ENCODE data around the gene SLAMF8. TPM values are rescaled to one million over a fixed set of nuclear protein-coding genes. Genes with fewer than 3 reads are reported as not detected.

SLAMF8 gene
- polyA plus RNA-seq, 1 experiment: not detected

DNA sequence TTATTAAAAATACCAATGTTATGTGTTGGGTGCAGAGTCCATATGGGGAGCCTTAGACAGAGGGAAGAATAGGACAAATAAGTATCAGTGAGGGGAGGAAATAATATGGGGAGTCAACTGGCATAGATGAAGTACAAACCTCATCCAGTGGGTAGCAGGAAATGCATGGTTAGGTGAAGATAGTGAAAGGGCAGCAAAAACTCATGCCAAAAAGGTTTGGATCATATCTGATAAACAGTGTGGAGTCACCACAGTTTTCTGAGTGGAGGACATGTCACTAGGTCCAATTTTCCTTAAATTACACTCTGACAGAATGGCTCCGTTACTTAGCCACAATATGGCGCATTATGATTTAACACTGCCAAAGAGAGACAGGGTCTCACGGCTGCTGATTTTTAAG lies 35.6 kb upstream of the SLAMF8 start:
- CTCF ChIA-PET: no interaction called here
- TF ChIP-seq CTCF (IDR thresholded peaks at IDR 0.05; ENCODE audit: low read depth, low read length): no peak
- POLR2A ChIA-PET: no interaction called here

GRCh38 chr1:159791461-159791860 lies 35.2 kb upstream of the SLAMF8 start:
- POLR2A ChIA-PET: no interaction called here
- no peak overlapping the region for H3K27ac ChIP-seq (ENCODE audit: low read depth, low read length)
- no peak for TF ChIP-seq CTCF (IDR thresholded peaks at IDR 0.05; ENCODE audit: low read depth, low read length)
- peaks cover 29% of the 10 kb centered on the region for H3K27me3 ChIP-seq (ENCODE audit: control insufficient read depth, insufficient read depth, low read length)
- no peaks in the 10 kb centered on the region for H3K9me3 ChIP-seq (ENCODE audit: control insufficient read depth, insufficient read depth, low read length)
- CTCF ChIA-PET: no interaction called here
- no peak overlapping the region for H3K4me3 ChIP-seq (ENCODE audit: low read depth, low read length)
- DNase-seq (ENCODE audit: low read depth, low spot score): no peak

More for the DNA sequence above, 35.6 kb upstream of the SLAMF8 start:
- Histone ChIP-seq H3K4me3 (ENCODE audit: low read depth, low read length) (no peak overlapping the region), H3K27ac (ENCODE audit: low read depth, low read length) (no peak overlapping the region), H3K9me3 (ENCODE audit: control insufficient read depth, insufficient read depth, low read length) (no peaks in the 10 kb centered on the region), H3K27me3 (ENCODE audit: control insufficient read depth, insufficient read depth, low read length) (peaks cover 27% of the 10 kb centered on the region)
- no peak for DNase-seq (ENCODE audit: low read depth, low spot score)

GRCh38 chr1:159795534-159795933 lies 31.1 kb upstream of the SLAMF8 start:
- Histone ChIP-seq H3K27ac (ENCODE audit: low read depth, low read length) (no peak overlapping the region), H3K9me3 (ENCODE audit: control insufficient read depth, insufficient read depth, low read length) (no peaks in the 10 kb centered on the region), H3K4me3 (ENCODE audit: low read depth, low read length) (no peak overlapping the region), H3K27me3 (ENCODE audit: control insufficient read depth, insufficient read depth, low read length) (peaks cover 42% of the 10 kb centered on the region)
- POLR2A ChIA-PET: no interaction called here
- no peak for DNase-seq (ENCODE audit: low read depth, low spot score)
- CTCF ChIA-PET: interaction anchor here (1.6 to 13.0 kb wide), 2 partner anchors 15 to 95 kb away, joined by 5 to 556 read pairs; partner anchors contain the start of gene DUSP23
- no peak for TF ChIP-seq CTCF (IDR thresholded peaks at IDR 0.05; ENCODE audit: low read depth, low read length)

DNA sequence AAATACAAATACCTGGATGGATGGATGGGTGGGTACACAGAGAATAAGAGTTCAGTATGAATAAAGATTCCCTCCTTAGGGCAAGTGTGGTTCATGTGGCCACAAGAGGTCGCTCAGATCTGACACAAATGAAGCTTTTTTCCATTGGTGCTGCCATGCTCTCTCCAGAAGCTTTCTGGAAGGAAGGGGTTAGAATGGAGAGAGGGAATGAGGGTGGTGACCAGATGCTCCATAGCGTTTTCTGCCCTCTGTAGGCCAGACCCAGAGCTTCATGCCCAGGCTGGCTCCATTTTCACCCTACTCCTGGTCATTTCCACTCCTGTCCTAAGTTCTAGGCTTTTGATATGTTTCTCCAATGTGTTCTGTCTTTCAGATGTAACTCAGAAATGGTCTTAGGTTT lies 27.8 kb upstream of the SLAMF8 start:
- ChIA-PET CTCF (interaction anchor here (0.6 to 13.0 kb wide), 42 partner anchors 8 to 1464 kb away, joined by 3 to 556 read pairs (median 6); partner anchors contain the start of genes DUSP23, IGSF9 and SLAMF8), POLR2A (interaction anchor here (0.5 to 1.5 kb wide), 3 partner anchors 90 to 115 kb away, joined by 3 to 5 read pairs (median 3); no protein-coding TSS in a partner anchor)
- Histone ChIP-seq H3K9me3 (ENCODE audit: control insufficient read depth, insufficient read depth, low read length) (no peaks in the 10 kb centered on the region), H3K27me3 (ENCODE audit: control insufficient read depth, insufficient read depth, low read length) (peaks cover 26% of the 10 kb centered on the region), H3K4me3 (ENCODE audit: low read depth, low read length) (no peak overlapping the region), H3K27ac (ENCODE audit: low read depth, low read length) (no peak overlapping the region)
- TF ChIP-seq CTCF (IDR thresholded peaks at IDR 0.05; ENCODE audit: low read depth, low read length): peak; percentile 81
- peak; percentile 66 for DNase-seq (ENCODE audit: low read depth, low spot score)

DNA sequence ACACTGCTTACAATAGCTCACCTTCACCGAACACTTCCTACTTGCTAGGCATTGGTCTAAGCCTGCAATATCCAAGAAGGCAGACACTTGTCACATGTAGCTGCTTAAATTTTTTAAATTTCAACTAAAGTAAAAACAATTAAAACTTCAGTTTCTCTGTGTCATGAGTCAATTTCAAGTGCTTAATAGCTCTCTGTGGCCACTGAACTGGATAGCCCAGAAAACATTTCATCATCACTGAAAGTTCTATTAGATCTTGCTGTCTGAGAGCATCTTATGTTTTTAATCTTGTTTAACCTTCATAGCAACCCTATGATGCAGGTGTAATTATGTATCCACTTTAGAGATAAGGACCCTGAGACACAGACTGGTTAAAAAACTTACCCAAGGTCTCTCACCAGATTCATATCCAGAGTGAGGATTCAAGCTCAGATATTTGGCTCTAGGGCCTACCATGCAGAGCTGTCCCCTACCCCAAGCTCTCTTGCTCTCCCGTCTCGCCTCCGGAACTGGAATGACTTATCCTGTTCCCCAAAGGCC lies 27.2 kb upstream of the SLAMF8 start:
- POLR2A ChIA-PET: interaction anchor here (0.5 to 1.5 kb wide), 3 partner anchors 89 to 114 kb away, joined by 3 to 5 read pairs (median 3); no protein-coding TSS in a partner anchor
- H3K9me3 ChIP-seq (ENCODE audit: control insufficient read depth, insufficient read depth, low read length): no peaks in the 10 kb centered on the region
- H3K27me3 ChIP-seq (ENCODE audit: control insufficient read depth, insufficient read depth, low read length): peaks cover 31% of the 10 kb centered on the region
- CTCF ChIA-PET: interaction anchor here (0.6 to 13.0 kb wide), 41 partner anchors 8 to 1463 kb away, joined by 3 to 556 read pairs (median 6); partner anchors contain the start of genes DUSP23, IGSF9 and SLAMF8
- no peak overlapping the region for H3K27ac ChIP-seq (ENCODE audit: low read depth, low read length)
- H3K4me3 ChIP-seq (ENCODE audit: low read depth, low read length): no peak overlapping the region
- no peak for DNase-seq (ENCODE audit: low read depth, low spot score)
- no peak for TF ChIP-seq CTCF (IDR thresholded peaks at IDR 0.05; ENCODE audit: low read depth, low read length)
